OCI-LY3 (cell line): ENCODE data around the gene FBRSL1.

Experiments used
- H2AFZ ChIP-seq: fragments of 200-600, 300-600 bp; shearing (Covaris generic); 2 replicates; pipeline ENCODE4 v1.6.0; 2014; ENCODE audit warnings: antibody characterized with exemption, low read depth, low read length
- H3K27ac ChIP-seq: fragments of 200-600, 300-600 bp; sonication (generic); 2 replicates; pipeline ENCODE4 v1.5.1; 2014; ENCODE audit warnings: mild to moderate bottlenecking, low read length, moderate library complexity, mixed read lengths
- H3K27me3 ChIP-seq: fragments of 200-600, 300-600 bp; sonication (generic); 2 replicates; pipeline ENCODE4 v1.6.1; 2014; ENCODE audit warnings: low read depth, low read length, mixed read lengths
- H3K36me3 ChIP-seq: fragments of 200-600, 300-600 bp; sonication (generic); replicated peaks from 2 replicates; pipeline ENCODE3; 2014; ENCODE audit warnings: low read depth, low read length, mixed read lengths
- H3K4me1 ChIP-seq: fragments of 300-600, 200-600 bp; sonication (generic); 2 replicates; pipeline ENCODE4 v1.6.1; 2014; ENCODE audit warnings: low read length, mixed read lengths
- H3K4me2 ChIP-seq: fragments of 200-600, 300-600 bp; sonication (generic); 2 replicates; pipeline ENCODE4 v1.6.1; 2014; ENCODE audit warnings: low read length, mixed read lengths
- H3K4me3 ChIP-seq: fragments of 300-600, 200-600 bp; sonication (generic); 2 replicates; pipeline ENCODE4 v1.5.1; 2014; ENCODE audit warnings: antibody characterized with exemption, mild to moderate bottlenecking, low read length, moderate library complexity
- H3K79me2 ChIP-seq: fragments of 300-600, 200-600 bp; shearing (Covaris generic); 2 replicates; pipeline ENCODE4 v1.6.1; 2014; ENCODE audit warnings: mild to moderate bottlenecking, low read length, mixed read lengths
- H3K9ac ChIP-seq: fragments of 300-600, 200-600 bp; shearing (Covaris generic); 2 replicates; pipeline ENCODE4 v1.6.0; 2014; ENCODE audit warnings: mild to moderate bottlenecking, low read length, moderate library complexity
- H3K9me3 ChIP-seq: fragments of 200-600, 300-600 bp; shearing (Covaris generic); 2 replicates; pipeline ENCODE4 v1.6.1; 2014; ENCODE audit warnings: low read length, mixed read lengths; ENCODE audit not compliant: insufficient read depth
- H4K20me1 ChIP-seq: fragments of 200-600, 300-600 bp; sonication (generic); 2 replicates; pipeline ENCODE4 v1.6.1; 2016; ENCODE audit warnings: low read length, mixed read lengths; ENCODE audit not compliant: insufficient read depth
- CTCF ChIP-seq: fragments of 200-600, 300-600 bp; sonication (generic); IDR thresholded peaks from 2 replicates; pipeline ENCODE4 v1.5.1; 2014; ENCODE audit warnings: antibody characterized with exemption, low read length, low read depth
- EZH2phosphoT487 ChIP-seq: fragments of 200-600 bp; shearing (Covaris generic); IDR thresholded peaks from 2 replicates; pipeline ENCODE4 v1.6.1; 2018; ENCODE audit warnings: antibody characterized with exemption, mixed run types, low read depth

The FBRSL1 gene

DNA sequence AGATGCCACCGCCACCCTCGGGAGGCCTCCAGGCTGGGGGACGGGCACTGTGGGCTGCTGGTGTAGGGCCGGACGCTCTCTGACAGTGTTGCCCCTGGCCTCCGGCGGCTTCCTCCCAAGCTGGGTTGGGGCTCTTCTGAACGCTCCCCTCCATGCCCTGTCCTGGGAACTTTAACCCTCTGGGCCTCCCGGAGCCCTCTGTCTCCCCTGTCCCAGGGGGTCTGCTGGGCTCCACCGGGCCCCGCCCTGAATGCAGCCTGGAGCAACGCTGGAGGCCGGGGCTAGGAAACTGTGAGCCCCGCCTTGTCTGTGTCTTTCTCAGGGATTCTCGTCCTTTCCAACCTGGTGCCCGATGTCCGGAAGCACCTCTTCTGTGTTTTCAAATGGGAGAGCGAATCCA, 45.7 kb upstream of the FBRSL1 start:
- Histone ChIP-seq H2AFZ (no peak overlapping the region), H3K4me2 (peak overlapping the region; percentile 79), H3K27ac (peak overlapping the region; percentile 87), H3K4me3 (peak overlapping the region; percentile 95), H3K79me2 (peaks cover 5% of the 10 kb centered on the region; the same call in 1 of the 2 replicates), H3K9me3 (no peaks in the 10 kb centered on the region), H3K36me3 (peaks cover 6% of the 10 kb centered on the region), H4K20me1 (no peaks in the 10 kb centered on the region), H3K27me3 (no peaks in the 10 kb centered on the region), H3K4me1 (peaks cover 19% of the 10 kb centered on the region), H3K9ac (peak overlapping the region; percentile 93)
- TF ChIP-seq CTCF (no peak), EZH2phosphoT487 (no peak)

DNA sequence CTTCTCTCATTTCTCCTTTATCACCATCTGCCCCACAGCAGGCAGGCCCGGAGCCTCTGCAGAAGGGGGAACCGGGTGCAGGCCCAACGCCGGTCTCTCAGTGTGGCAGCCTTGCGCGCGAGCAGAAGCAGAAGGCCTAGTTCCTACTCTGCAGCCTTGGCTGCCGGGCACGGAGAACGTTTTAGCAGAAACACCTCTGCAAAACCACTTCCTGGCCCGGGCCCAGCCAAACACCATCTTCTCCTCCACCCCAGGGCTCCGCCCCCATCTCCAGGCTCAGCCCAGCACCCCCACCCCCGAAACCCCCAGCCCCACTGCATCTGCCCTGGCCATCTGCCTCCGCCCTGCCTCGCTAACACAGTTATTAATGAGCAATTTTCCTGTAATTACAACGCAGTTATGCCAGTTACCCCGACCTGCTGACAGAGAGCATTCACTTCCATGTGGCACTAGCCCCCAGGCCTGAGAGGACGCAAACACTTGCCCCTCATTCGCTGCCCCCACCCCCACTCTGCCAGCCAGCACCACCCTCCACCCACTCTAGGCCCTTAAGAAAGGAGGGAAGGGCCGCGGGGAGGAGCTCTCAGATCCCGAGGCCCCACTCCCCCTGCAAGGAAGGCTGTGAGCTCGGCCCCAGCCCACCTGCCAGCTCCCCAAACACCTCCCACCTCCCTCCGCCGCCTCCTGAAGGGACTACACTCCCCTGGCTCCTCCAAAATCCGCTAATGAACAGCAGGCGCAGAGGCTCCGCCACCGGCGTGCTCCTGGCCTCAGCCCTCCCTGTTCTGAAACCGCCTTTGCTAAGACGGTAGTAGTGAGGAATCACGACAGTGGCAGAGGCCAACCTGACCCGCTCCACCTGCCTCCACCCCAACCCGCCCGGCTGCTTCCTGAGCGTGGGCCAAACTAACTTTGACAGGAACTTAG, 44.7 kb upstream of the FBRSL1 start:
- Histone ChIP-seq H3K27ac (peak overlapping the region; percentile 87), H3K4me1 (peaks cover 28% of the 10 kb centered on the region), H3K4me3 (peak overlapping the region; percentile 95), H3K79me2 (peaks cover 5% of the 10 kb centered on the region; the same call in 1 of the 2 replicates), H4K20me1 (no peaks in the 10 kb centered on the region), H3K9me3 (no peaks in the 10 kb centered on the region), H3K36me3 (peaks cover 6% of the 10 kb centered on the region), H3K4me2 (peak overlapping the region; percentile 79), H3K27me3 (no peaks in the 10 kb centered on the region), H2AFZ (no peak overlapping the region; the same call in 1 of the 2 replicates), H3K9ac (peak overlapping the region; percentile 93)
- TF ChIP-seq CTCF (no peak), EZH2phosphoT487 (no peak)

GRCh38 chr12:132445884-132446632, 43.9 kb upstream of the FBRSL1 start:
- Histone ChIP-seq H3K27me3 (no peaks in the 10 kb centered on the region), H3K79me2 (peaks cover 5% of the 10 kb centered on the region; the same call in 1 of the 2 replicates), H3K9ac (peak overlapping the region; percentile 93), H3K4me1 (peaks cover 36% of the 10 kb centered on the region), H4K20me1 (no peaks in the 10 kb centered on the region), H3K4me3 (peak overlapping the region; percentile 95), H3K27ac (peak overlapping the region; percentile 87), H3K9me3 (no peaks in the 10 kb centered on the region), H2AFZ (peak overlapping the region; percentile 63; the same call in 1 of the 2 replicates), H3K36me3 (peaks cover 6% of the 10 kb centered on the region), H3K4me2 (peak overlapping the region; percentile 79)
- no peak for TF ChIP-seq CTCF
- no peak for TF ChIP-seq EZH2phosphoT487
